HCT116 (cell line): ENCODE data around the gene AHSA1. TPM values are rescaled to one million over a fixed set of nuclear protein-coding genes. Genes with fewer than 3 reads are reported as not detected.

Source experiments
- ATAC-seq: fragments of 200-7000 bp; cut with Tn5 transposase; 2 replicates; pipeline ENCODE4 v1.9.1; 2020; ENCODE audit warnings: mild to moderate bottlenecking, moderate library complexity
- BruUV-seq: library from RNA; stranded (reverse); fragments of 400-500 nt; replicated peaks from 2 replicates; lab custom pipeline; 2021; lab: Mats Ljungman, UMichigan
- CTCF ChIA-PET: fragments of 300-600 bp; sonication (Branson Sonifier 250); formaldehyde crosslinking; loops from one replicate; lab custom pipeline; 2021; ENCODE audit warnings: antibody characterized with exemption; lab: Charles Lee
- POLR2A ChIA-PET: fragments of 300-600, 350-600 bp; sonication (Branson Sonifier 250); formaldehyde crosslinking; loops from one replicate; lab custom pipeline; 2021; ENCODE audit warnings: antibody characterized with exemption; lab: Charles Lee
- RAD21 ChIA-PET, 2 experiments: fragments of 300-600 bp; sonication (Branson Sonifier 250); formaldehyde crosslinking; loops; one replicate each; lab custom pipeline; 2023; ENCODE audit warnings: low total read pairs in 2 of 2; ENCODE audit not compliant: uncharacterized antibody in 2 of 2, unreplicated experiment in 2 of 2, low non-redundant PET in 1 of 2; lab: Charles Lee
- DNase-seq: peaks from one replicate; pipeline ENCODE4 v3.0.0-alpha.2; 2010; ENCODE audit warnings: low read depth, low spot score
- H2AFZ ChIP-seq: fragments of 200-600 bp; shearing (Covaris generic), sonication (generic); 2 replicates; pipeline ENCODE4 v1.6.1; 2017; ENCODE audit warnings: low read depth, mixed run types, mixed read lengths, antibody characterized with exemption, low read length; ENCODE audit not compliant: poor library complexity, severe bottlenecking
- H3K27ac ChIP-seq: 2 replicates; pipeline ENCODE4 v1.5.1; 2012; ENCODE audit warnings: low read depth, low read length
- H3K27me3 ChIP-seq: fragments of 200-600 bp; sonication (generic); 2 replicates; pipeline ENCODE4 v1.6.1; 2016; ENCODE audit warnings: mixed run types, low read length, mixed read lengths; ENCODE audit not compliant: insufficient read depth
- H3K36me3 ChIP-seq, 2 experiments: fragments of 200-500 bp in 1 of 2; fragments of 200-600 bp in 1 of 2; sonication (Bioruptor generic) in 1 of 2; sonication (generic) in 1 of 2; 2 replicates each; pipeline versions ENCODE4 v1.5.1 to v1.6.1; 2014 to 2016; ENCODE audit warnings: low read length in 2 of 2, inconsistent platforms in 1 of 2, mixed read lengths in 1 of 2, mixed run types in 1 of 2; ENCODE audit not compliant: insufficient read depth in 2 of 2, control insufficient read depth in 1 of 2
- H3K4me1 ChIP-seq, 2 experiments: fragments of 200-600 bp in 1 of 2; sonication (generic) in 1 of 2; 2 replicates each; pipeline versions ENCODE4 v1.5.1 to v1.6.1; 2012 to 2017; ENCODE audit warnings: low read length in 2 of 2, inconsistent platforms in 1 of 2, mild to moderate bottlenecking in 1 of 2, mixed read lengths in 1 of 2, mixed run types in 1 of 2, moderate library complexity in 1 of 2; ENCODE audit not compliant: insufficient read depth in 2 of 2, control insufficient read depth in 1 of 2
- H3K4me2 ChIP-seq: fragments of 200-600 bp; sonication (generic); 2 replicates; pipeline ENCODE4 v1.6.1; 2017; ENCODE audit warnings: mixed run types, low read length, mixed read lengths
- H3K4me3 ChIP-seq, 2 experiments: fragments of 200-600 bp in 1 of 2; sonication (generic) in 1 of 2; replicated peaks in 1 of 2; 2 replicates each; pipeline ENCODE4 v1.5.1; 2011 to 2016; ENCODE audit warnings: low read length in 2 of 2, control low read depth in 1 of 2, low read depth in 1 of 2, mild to moderate bottlenecking in 1 of 2, mixed read lengths in 1 of 2, mixed run types in 1 of 2
- H3K79me2 ChIP-seq: fragments of 200-600 bp; sonication (generic); 2 replicates; pipeline ENCODE4 v1.6.1; 2017; ENCODE audit warnings: mild to moderate bottlenecking, mixed run types, low read length, moderate library complexity, mixed read lengths; ENCODE audit not compliant: insufficient read depth
- H3K9ac ChIP-seq: fragments of 200-600 bp; sonication (generic); 2 replicates; pipeline ENCODE4 v1.6.1; 2016; ENCODE audit warnings: low read length, mixed read lengths
- H3K9me2 ChIP-seq: fragments of 200-600 bp; sonication (generic), shearing (Covaris generic); 2 replicates; pipeline ENCODE4 v1.6.1; 2017; ENCODE audit warnings: mixed run types, mild to moderate bottlenecking, moderate library complexity; ENCODE audit not compliant: insufficient read depth
- H3K9me3 ChIP-seq, 2 experiments: fragments of 200-500 bp in 1 of 2; fragments of 200-600 bp in 1 of 2; sonication (Bioruptor generic) in 1 of 2; sonication (generic) in 1 of 2; 2 replicates each; pipeline ENCODE4 v1.6.1; 2014 to 2017; ENCODE audit warnings: low read length in 2 of 2, mixed read lengths in 2 of 2, inconsistent platforms in 1 of 2, low read depth in 1 of 2, mild to moderate bottlenecking in 1 of 2, mixed run types in 1 of 2, moderate library complexity in 1 of 2; ENCODE audit not compliant: control insufficient read depth in 1 of 2, insufficient read depth in 1 of 2
- H4K20me1 ChIP-seq: fragments of 200-600 bp; sonication (generic), shearing (Covaris generic); 2 replicates; pipeline ENCODE4 v1.6.1; 2017; ENCODE audit warnings: mixed run types, mild to moderate bottlenecking, moderate library complexity; ENCODE audit not compliant: insufficient read depth
- CEBPB ChIP-seq: IDR thresholded peaks from 2 replicates; pipeline ENCODE4 v1.6.1; 2012; ENCODE audit warnings: low read depth
- CTCF ChIP-seq, 3 experiments: fragments of 200-600 bp in 1 of 3; sonication (generic) in 1 of 3; IDR thresholded peaks in 2 of 3; conservative IDR thresholded peaks in 1 of 3; 2 replicates each; pipeline ENCODE4 v1.5.1; 2012 to 2017; ENCODE audit warnings: low read depth in 2 of 3, low read length in 2 of 3, antibody characterized with exemption in 1 of 3, borderline replicate concordance in 1 of 3, control low read depth in 1 of 3, mild to moderate bottlenecking in 1 of 3, mixed read lengths in 1 of 3, mixed run types in 1 of 3, moderate library complexity in 1 of 3; ENCODE audit not compliant: insufficient read depth in 1 of 3
- EZH2 ChIP-seq: fragments of 200-600 bp; sonication (generic); IDR thresholded peaks from 2 replicates; pipeline ENCODE4 v1.6.1; 2017; ENCODE audit warnings: antibody characterized with exemption, mixed run types
- EZH2phosphoT487 ChIP-seq: fragments of 200-600 bp; IDR thresholded peaks from 2 replicates; pipeline ENCODE4 v1.6.1; 2018; ENCODE audit warnings: antibody characterized with exemption, borderline replicate concordance
- FOSL1 ChIP-seq: IDR thresholded peaks from 2 replicates; pipeline ENCODE4 v1.6.1; 2012; ENCODE audit warnings: low read depth
- JUND ChIP-seq: IDR thresholded peaks from 2 replicates; pipeline ENCODE4 v1.6.1; 2012
- POLR2A ChIP-seq: IDR thresholded peaks from 2 replicates; pipeline ENCODE4 v1.7.0; 2011; ENCODE audit warnings: borderline replicate concordance; ENCODE audit not compliant: insufficient read depth, insufficient read length; ENCODE audit errors: extremely low read depth
- YY1 ChIP-seq: IDR thresholded peaks from 2 replicates; pipeline ENCODE4 v1.6.1; 2011; ENCODE audit warnings: low read length, low read depth, moderate library complexity, mild to moderate bottlenecking; ENCODE audit not compliant: insufficient replicate concordance; ENCODE audit errors: extremely low read depth
- ZBTB33 ChIP-seq: IDR thresholded peaks from 2 replicates; pipeline ENCODE4 v1.6.1; 2011; ENCODE audit warnings: mild to moderate bottlenecking, low read length, moderate library complexity; ENCODE audit not compliant: insufficient replicate concordance; ENCODE audit errors: extremely low read depth
- ZNF274 ChIP-seq: fragments of 200-500 bp; sonication (Bioruptor generic); IDR thresholded peaks from 2 replicates; pipeline ENCODE4 v1.6.1; 2014; ENCODE audit warnings: mild to moderate bottlenecking, low read depth, low read length, inconsistent platforms
- intact Hi-C: fragments of 100-400 bp; cut with micrococcal nuclease; formaldehyde crosslinking; loops from 2 replicates; pipeline ENCODE4 v1.10.0; 2022
- total RNA-seq: library from RNA; stranded (reverse); gene quantifications from one replicate; pipeline ENCODE4 v1.2.1, GENCODE V29; 2021; ENCODE audit not compliant: unreplicated experiment

The AHSA1 gene
- total RNA-seq, 1 experiment from 2014 or later, result 222 TPM

- TF ChIP-seq ZBTB33 (no peak), FOSL1 (no peak)
These were observed 49.9 kb downstream of the AHSA1 start (continued) for GRCh38 chr14:77507762-77508161.

- ChIA-PET POLR2A (no interaction called here), CTCF (no interaction called here), RAD21 (no interaction called here)
- intact Hi-C loops, result no loop called here
- H4K20me1 ChIP-seq, result no peaks in the 10 kb centered on the region
- no peak overlapping the region for H3K27ac ChIP-seq
- no peak overlapping the region for H3K9ac ChIP-seq
- H3K79me2 ChIP-seq, result no peaks in the 10 kb centered on the region
- DNase-seq (no peak), ATAC-seq (no peak)
- H3K9me3 ChIP-seq, result no peaks in the 10 kb centered on the region
- H3K4me3 ChIP-seq, result no peak overlapping the region
- no peak for TF ChIP-seq JUND
- no peaks in the 10 kb centered on the region for H3K27me3 ChIP-seq
- no TSS peak for BruUV-seq
- H3K4me2 ChIP-seq, result no peak overlapping the region
- no peaks in the 10 kb centered on the region for H3K9me2 ChIP-seq
- no peaks in the 10 kb centered on the region for H3K4me1 ChIP-seq
- H3K36me3 ChIP-seq, result peaks cover 5 to 8% of the 10 kb centered on the region in 2 experiments; a peak in 3 of 4 replicates
- no peak overlapping the region for H2AFZ ChIP-seq
These were observed 50.4 kb downstream of the AHSA1 start for GRCh38 chr14:77508249-77508648.

- ATAC-seq (no peak), DNase-seq (no peak)
- Histone ChIP-seq H3K9ac (no peak overlapping the region), H3K4me2 (no peak overlapping the region), H3K27me3 (no peaks in the 10 kb centered on the region), H3K36me3 (peaks cover 5 to 8% of the 10 kb centered on the region in 2 experiments; a peak in 3 of 4 replicates), H2AFZ (no peak overlapping the region), H3K27ac (no peak overlapping the region), H3K9me2 (no peaks in the 10 kb centered on the region), H3K4me1 (no peaks in the 10 kb centered on the region), H3K9me3 (no peaks in the 10 kb centered on the region), H3K79me2 (no peaks in the 10 kb centered on the region), H4K20me1 (no peaks in the 10 kb centered on the region), H3K4me3 (no peak overlapping the region)
- ChIA-PET CTCF (no interaction called here), POLR2A (no interaction called here), RAD21 (no interaction called here)
- no TSS peak for BruUV-seq
- no peak for TF ChIP-seq CEBPB
- no peak for TF ChIP-seq CTCF (IDR thresholded peaks at IDR 0.05 in 2 of 3, conservative IDR thresholded peaks at IDR 0.05 in 1 of 3; ENCODE audit: borderline replicate concordance in 1 of 3, insufficient read depth in 1 of 3, low read depth in 2 of 3, low read length in 2 of 3)
- TF ChIP-seq JUND, result no peak
- TF ChIP-seq FOSL1, result no peak
- no peak for TF ChIP-seq ZBTB33
- TF ChIP-seq EZH2phosphoT487, result no peak
- TF ChIP-seq EZH2, result no peak
- no peak for TF ChIP-seq POLR2A
- TF ChIP-seq YY1, result no peak
- no peak for TF ChIP-seq ZNF274
- intact Hi-C loops, result no loop called here
These were observed 51.0 kb downstream of the AHSA1 start for GRCh38 chr14:77508876-77509275.
